ENCODE data around the gene LYPD6B.

DNA sequence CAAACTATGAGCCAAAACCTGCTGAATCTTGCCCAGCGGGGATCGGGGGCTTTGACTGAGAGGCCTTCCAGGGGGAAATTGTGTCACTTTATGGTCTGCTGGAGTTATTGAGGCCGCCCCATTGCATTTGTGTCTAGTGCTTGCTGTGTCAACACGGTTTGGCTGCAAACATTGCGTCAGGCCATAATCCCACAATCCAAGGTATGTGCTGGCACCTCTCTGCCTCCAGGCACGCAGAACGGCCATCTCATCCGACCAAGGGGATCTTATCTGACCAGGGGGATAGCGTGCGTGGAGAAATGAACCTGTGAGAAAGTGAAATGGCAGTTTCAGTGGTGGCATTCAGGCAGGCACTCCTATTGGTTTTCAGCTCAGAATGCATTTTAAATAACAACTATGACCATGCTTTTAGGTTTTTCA is 18.1 kb upstream of the LYPD6B start:
- TF ChIP-seq, protein P1, sequence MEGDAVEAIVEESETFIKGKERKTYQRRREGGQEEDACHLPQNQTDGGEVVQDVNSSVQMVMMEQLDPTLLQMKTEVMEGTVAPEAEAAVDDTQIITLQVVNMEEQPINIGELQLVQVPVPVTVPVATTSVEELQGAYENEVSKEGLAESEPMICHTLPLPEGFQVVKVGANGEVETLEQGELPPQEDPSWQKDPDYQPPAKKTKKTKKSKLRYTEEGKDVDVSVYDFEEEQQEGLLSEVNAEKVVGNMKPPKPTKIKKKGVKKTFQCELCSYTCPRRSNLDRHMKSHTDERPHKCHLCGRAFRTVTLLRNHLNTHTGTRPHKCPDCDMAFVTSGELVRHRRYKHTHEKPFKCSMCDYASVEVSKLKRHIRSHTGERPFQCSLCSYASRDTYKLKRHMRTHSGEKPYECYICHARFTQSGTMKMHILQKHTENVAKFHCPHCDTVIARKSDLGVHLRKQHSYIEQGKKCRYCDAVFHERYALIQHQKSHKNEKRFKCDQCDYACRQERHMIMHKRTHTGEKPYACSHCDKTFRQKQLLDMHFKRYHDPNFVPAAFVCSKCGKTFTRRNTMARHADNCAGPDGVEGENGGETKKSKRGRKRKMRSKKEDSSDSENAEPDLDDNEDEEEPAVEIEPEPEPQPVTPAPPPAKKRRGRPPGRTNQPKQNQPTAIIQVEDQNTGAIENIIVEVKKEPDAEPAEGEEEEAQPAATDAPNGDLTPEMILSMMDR (IDR thresholded peaks at IDR 0.05; ENCODE audit: low read length) = no peak
- TF ChIP-seq EZH2 (optimal IDR thresholded peaks at IDR 0.05; ENCODE audit: low read depth, low read length) (no peak), EZH2phosphoT487 (IDR thresholded peaks at IDR 0.05; ENCODE audit: low read length) (no peak)
